ENCODE measurements around the gene SNX17.

SNX17 gene

GRCh38 chr2:27373567-27373966 lies 3.2 kb downstream of the SNX17 start:
- no peak overlapping the region for H3K4me3 ChIP-seq (ENCODE audit: low read length, poor library complexity, severe bottlenecking)
- H2AFZ ChIP-seq (ENCODE audit: low read length) = no peak overlapping the region
- no peak overlapping the region for H3K9ac ChIP-seq (ENCODE audit: low read depth, low read length, poor library complexity, severe bottlenecking)
- no peaks in the 10 kb centered on the region for H3F3A ChIP-seq (ENCODE audit: low read depth)
- H3K9me3 ChIP-seq (ENCODE audit: insufficient read depth, low read depth, low read length) = no peaks in the 10 kb centered on the region
- TF ChIP-seq EZH2phosphoT487 (IDR thresholded peaks at IDR 0.05; ENCODE audit: borderline replicate concordance) = no peak
- no peak for TF ChIP-seq CTCF (conservative IDR thresholded peaks at IDR 0.05; ENCODE audit: low read length)
- peaks cover 14% of the 10 kb centered on the region for H4K20me1 ChIP-seq (ENCODE audit: insufficient read depth, low read length, poor library complexity, severe bottlenecking)
- peaks cover 46% of the 10 kb centered on the region for H3K79me2 ChIP-seq (ENCODE audit: insufficient read depth, low read length)
- H3K4me2 ChIP-seq (ENCODE audit: low read depth, low read length, poor library complexity, severe bottlenecking) = no peak overlapping the region
- peaks cover 42% of the 10 kb centered on the region; the same call in 1 of the 2 replicates for H3K36me3 ChIP-seq (ENCODE audit: insufficient read depth, low read length)
- no peaks in the 10 kb centered on the region for H3K27me3 ChIP-seq (ENCODE audit: insufficient read depth, low read length, poor library complexity, severe bottlenecking)
- H3K9me2 ChIP-seq (replicated peaks; ENCODE audit: low read depth, low read length) = no peaks in the 10 kb centered on the region
- H3K4me1 ChIP-seq (ENCODE audit: insufficient read depth, low read length, poor library complexity, severe bottlenecking) = peaks cover 30% of the 10 kb centered on the region

GRCh38 chr2:27375513-27376099 lies 5.2 kb downstream of the SNX17 start:
- H3K4me3 ChIP-seq (ENCODE audit: low read length, poor library complexity, severe bottlenecking) = no peak overlapping the region
- peaks cover 55% of the 10 kb centered on the region; the same call in 1 of the 2 replicates for H3K36me3 ChIP-seq (ENCODE audit: insufficient read depth, low read length)
- TF ChIP-seq EZH2phosphoT487 (IDR thresholded peaks at IDR 0.05; ENCODE audit: borderline replicate concordance) = no peak
- no peak for TF ChIP-seq CTCF (conservative IDR thresholded peaks at IDR 0.05; ENCODE audit: low read length)
- H3K9ac ChIP-seq (ENCODE audit: low read depth, low read length, poor library complexity, severe bottlenecking) = no peak overlapping the region
- no peaks in the 10 kb centered on the region for H3K9me2 ChIP-seq (replicated peaks; ENCODE audit: low read depth, low read length)
- no peaks in the 10 kb centered on the region for H3K27me3 ChIP-seq (ENCODE audit: insufficient read depth, low read length, poor library complexity, severe bottlenecking)
- peaks cover 9% of the 10 kb centered on the region for H4K20me1 ChIP-seq (ENCODE audit: insufficient read depth, low read length, poor library complexity, severe bottlenecking)
- no peak overlapping the region for H3K4me2 ChIP-seq (ENCODE audit: low read depth, low read length, poor library complexity, severe bottlenecking)
- peaks cover 19% of the 10 kb centered on the region for H3K4me1 ChIP-seq (ENCODE audit: insufficient read depth, low read length, poor library complexity, severe bottlenecking)
- no peak overlapping the region for H2AFZ ChIP-seq (ENCODE audit: low read length)
- peaks cover 4% of the 10 kb centered on the region; the same call in 1 of the 2 replicates for H3F3A ChIP-seq (ENCODE audit: low read depth)
- no peaks in the 10 kb centered on the region for H3K9me3 ChIP-seq (ENCODE audit: insufficient read depth, low read depth, low read length)
- peaks cover 32% of the 10 kb centered on the region for H3K79me2 ChIP-seq (ENCODE audit: insufficient read depth, low read length)

- Histone ChIP-seq H3K36me3 (ENCODE audit: insufficient read depth, low read length) (peaks cover 59% of the 10 kb centered on the region; the same call in 1 of the 2 replicates), H3K4me2 (ENCODE audit: low read depth, low read length, poor library complexity, severe bottlenecking) (no peak overlapping the region), H3K9me2 (replicated peaks; ENCODE audit: low read depth, low read length) (no peaks in the 10 kb centered on the region), H2AFZ (ENCODE audit: low read length) (no peak overlapping the region), H3K79me2 (ENCODE audit: insufficient read depth, low read length) (peaks cover 25% of the 10 kb centered on the region), H3K27me3 (ENCODE audit: insufficient read depth, low read length, poor library complexity, severe bottlenecking) (no peaks in the 10 kb centered on the region), H3K9ac (ENCODE audit: low read depth, low read length, poor library complexity, severe bottlenecking) (no peak overlapping the region), H3K4me1 (ENCODE audit: insufficient read depth, low read length, poor library complexity, severe bottlenecking) (peaks cover 18% of the 10 kb centered on the region), H3K4me3 (ENCODE audit: low read length, poor library complexity, severe bottlenecking) (no peak overlapping the region), H3K9me3 (ENCODE audit: insufficient read depth, low read depth, low read length) (no peaks in the 10 kb centered on the region), H4K20me1 (ENCODE audit: insufficient read depth, low read length, poor library complexity, severe bottlenecking) (peaks cover 8% of the 10 kb centered on the region), H3F3A (ENCODE audit: low read depth) (peaks cover 4% of the 10 kb centered on the region; the same call in 1 of the 2 replicates)
- no peak for TF ChIP-seq EZH2phosphoT487 (IDR thresholded peaks at IDR 0.05; ENCODE audit: borderline replicate concordance)
- no peak for TF ChIP-seq CTCF (conservative IDR thresholded peaks at IDR 0.05; ENCODE audit: low read length)
Observed at GRCh38 chr2:27376151-27376865, 5.9 kb downstream of the SNX17 start.

All from Loucy (cell line).